A549 treated with Hydrocortisone at 1 μM for 4 hours (cell line): ENCODE results near the gene C14orf119. TPM values are rescaled to one million over a fixed set of nuclear protein-coding genes. Genes with fewer than 3 reads are reported as not detected.

Experiments used
- total RNA-seq: library from RNA; stranded (reverse); fragments of 200-300 nt; extraction: Qiagen RNA extraction; gene quantifications from 5 replicates; pipeline ENCODE4 v1.2.3, GENCODE V29; 2022

Gene C14orf119, protein sequence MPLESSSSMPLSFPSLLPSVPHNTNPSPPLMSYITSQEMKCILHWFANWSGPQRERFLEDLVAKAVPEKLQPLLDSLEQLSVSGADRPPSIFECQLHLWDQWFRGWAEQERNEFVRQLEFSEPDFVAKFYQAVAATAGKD
- total RNA-seq = 71.4 to 102 TPM (median 99.5 TPM) in 5 replicates

DNA sequence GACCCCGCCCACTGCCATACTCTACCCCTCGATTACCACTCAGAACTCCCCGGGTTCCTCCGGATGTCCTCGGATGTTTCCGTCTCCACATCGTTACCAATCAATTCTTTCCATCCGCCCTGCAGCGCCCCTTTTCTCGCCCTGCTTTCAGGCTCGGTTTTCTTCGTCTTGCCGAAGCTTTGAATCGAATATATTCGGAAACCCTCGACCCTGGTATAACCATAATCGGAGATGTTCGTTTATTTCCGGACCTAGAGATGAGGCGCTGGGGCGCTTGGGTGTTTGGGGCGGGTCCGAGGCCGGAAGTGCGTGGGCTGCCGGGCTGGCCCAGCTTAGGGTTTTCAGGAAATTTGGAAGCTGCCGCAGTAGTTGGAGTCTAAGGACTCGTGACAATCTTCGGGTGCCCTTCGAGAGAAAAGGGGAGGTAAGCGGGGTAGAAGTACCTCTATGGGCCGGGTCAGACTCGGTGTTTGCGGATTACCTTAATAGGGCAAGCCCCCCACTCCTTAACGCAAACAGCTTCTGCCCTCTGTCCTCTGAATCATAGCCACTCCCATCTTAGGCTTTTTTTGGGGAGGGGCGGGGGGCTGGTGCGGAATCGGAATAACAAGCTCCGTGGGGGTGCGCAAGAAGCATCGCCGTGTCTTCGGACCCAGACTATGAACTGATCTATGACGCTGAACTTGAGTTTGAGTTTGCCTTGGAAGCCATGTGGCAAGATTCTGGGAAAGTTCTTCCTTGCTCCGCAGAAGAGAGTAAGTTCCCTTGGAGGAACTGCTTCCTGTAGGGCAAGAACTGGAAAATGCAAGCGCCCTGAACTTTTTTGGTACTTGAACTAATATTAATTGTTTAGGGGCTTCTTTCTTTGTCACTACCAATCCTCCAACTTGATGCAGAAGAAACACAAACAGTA, at the start of gene C14orf119:
Gene C14orf119, plus strand, starts transcription at position 310 of the 913 bp plus-strand sequence. CDS start 2,154 bp downstream, outside the sequence.

DNA sequence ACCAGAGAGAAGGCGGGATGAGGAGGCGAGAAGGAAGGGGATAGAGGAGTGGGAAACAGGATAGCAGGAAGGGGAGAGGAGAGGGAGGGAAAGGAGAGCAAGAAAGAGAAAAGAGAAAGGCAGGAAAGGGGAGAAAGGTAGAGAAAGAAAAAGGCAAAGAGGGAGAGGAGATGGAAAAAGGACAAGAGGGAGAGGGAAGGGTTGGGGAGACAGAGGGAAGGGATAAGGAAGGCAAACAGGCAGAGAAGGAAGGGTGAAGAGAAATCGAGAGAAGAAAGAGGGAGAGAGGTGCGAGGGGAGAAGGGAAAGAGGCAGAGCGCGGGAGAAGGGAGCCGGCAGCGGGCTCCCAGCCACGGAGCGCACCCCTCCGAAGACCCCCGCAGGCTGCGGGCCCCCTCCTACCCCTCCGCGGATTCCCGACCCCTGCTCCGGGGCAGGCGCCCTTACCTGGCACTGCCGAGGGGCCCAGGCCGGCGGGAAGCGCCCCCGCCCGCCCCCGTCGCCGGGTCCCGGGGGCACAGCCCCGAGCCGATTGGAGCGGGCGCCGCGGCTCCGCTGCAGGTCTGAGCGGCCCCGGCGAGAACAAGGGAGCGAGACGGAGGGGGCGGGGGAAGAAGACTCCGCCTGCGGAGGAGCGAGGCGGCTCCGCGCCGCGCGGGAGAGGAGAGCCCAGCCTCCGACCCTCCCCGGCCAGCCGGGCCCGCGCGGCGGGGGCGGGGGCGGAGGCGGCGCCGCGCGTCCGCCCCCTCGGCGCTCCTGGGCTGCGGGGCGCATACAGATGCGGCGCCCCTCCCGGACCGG, 38.1 kb upstream of the C14orf119 start, which contains the start of gene CDH24:
Gene CDH24, minus strand, starts transcription at position 565 of the 801 bp plus-strand sequence. CDS start 1,787 bp downstream, outside the sequence.

DNA sequence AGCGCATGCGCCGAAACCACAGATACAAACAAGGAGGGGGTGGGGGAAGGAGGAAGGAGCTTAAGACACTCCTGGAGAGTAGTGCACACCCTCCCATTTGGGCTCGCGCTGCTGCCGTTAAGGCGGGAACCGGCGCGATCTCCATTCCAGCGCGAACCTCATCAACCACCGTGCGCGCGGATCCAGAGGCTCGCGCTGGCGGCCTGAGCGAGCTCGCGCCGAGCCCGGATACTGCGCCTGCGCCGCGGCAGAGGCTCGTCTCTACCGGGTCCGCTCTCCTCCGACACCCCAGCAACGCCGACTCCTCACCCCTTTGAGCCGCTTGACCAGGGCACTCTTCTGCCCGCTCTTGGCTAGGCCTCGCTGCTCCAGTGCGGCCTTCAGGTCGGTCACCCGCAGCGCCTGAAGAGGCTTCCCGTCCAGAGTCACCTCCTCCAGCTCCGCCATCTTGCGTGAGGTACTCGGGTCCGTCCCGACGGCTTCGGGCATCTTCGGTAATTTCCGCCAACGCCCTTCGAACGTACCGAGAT, 574 bp upstream of the C14orf119 start, which contains the start of gene ACIN1:
Gene ACIN1, minus strand, starts transcription at position 471 of the 530 bp plus-strand sequence. Its CDS starts 24 bp downstream, at position 447.

DNA sequence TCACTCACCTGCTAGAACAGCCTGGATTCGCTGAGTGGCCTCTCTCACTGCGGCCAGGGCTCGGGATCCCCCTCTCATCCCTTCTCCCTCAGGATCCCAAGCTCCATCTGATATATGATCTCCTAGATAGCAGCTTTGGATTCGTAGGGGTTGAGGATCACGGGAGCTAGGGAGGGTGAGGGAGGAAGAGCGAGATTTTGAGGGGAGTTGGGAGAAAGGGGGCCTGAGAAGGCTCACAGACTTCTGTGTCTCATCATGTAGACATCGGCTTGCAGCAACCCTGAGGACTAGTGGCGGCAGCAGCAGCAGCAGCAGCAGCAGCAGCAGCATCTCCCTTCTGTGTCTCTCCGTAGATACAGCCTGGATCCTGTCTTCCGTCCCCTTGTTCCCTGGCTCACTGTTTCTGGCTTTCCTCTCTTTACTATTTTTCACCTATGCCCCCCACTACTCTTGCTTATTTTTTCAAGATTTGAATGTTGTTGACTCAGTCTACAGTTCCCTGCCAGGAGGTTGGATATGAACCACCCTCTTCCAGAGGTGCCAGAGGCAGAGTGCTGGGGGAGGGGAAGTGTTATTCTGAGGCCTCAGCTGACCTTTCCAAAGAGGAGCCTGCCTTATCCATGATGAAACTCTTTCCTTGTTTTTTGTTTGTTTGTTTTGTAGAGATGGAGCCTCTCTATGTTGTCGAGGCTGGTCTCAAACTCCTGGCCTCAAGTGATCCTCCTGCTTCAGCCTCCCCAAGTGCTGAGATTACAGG, 9.5 kb downstream of the C14orf119 start, which contains the start of gene CIROP:
Gene CIROP, minus strand, starts transcription at position 399 of the 757 bp plus-strand sequence. Its CDS starts 69 bp downstream, at position 330.

DNA sequence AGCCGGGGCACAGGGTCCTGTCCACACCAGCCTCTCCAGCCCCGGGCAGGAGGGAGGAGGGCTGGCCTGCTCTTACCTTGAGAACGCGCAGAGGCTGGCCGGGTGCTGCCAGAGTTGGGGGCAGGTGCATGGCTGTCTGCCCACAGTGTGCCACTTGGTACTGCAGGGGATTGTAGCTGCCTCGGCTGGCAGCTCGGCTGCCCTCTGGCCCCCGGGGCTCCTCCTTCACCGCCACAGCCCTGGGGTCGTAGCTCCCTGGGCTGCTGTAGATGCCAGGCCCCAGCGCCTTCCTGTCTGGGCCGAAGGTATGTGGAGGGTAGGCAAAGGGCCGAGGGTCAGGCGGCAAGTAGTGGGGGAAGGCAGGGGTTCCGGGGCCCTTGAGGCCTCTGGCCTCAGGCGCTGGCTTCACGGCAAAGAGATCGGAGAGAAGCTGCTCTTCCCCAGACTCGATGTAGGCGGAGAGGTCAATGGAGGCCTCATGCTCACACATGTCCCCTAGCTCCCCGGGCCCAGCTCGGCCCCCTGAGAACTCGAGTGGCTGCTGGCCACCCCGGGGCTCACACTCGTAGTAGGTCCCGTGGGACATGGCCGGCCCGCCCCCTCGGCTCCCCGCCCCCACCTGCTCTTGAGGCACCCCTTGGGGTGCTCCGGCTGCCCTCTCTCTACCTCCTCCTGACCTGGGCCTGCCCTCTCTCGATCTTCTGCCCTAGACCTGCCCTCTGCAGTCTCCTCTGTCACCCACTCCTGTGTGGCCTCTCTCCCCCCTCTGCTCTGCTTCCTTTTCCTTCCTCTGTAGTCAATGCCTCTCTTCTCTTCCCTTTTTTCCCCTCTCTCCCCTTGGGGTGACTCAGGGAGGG, 23.4 kb downstream of the C14orf119 start, which contains the start of gene CEBPE:
Gene CEBPE, minus strand, starts transcription at position 750 of the 857 bp plus-strand sequence. Its CDS starts 164 bp downstream, at position 586.

Other genes with a start within 250 kb of the C14orf119 start
- gene LRP10, start 223.8 kb upstream of the C14orf119 start, total RNA-seq = 70.9 to 81.1 TPM (median 78.0 TPM) in 5 replicates
- 0.30 to 0.46 TPM (median 0.36 TPM) in 5 replicates for gene REM2, start 212.3 kb upstream of the C14orf119 start, total RNA-seq
- gene RBM23, start 176.4 kb upstream of the C14orf119 start, total RNA-seq = 55.9 to 63.4 TPM (median 58.8 TPM) in 5 replicates
- gene PRMT5, start 166.1 kb upstream of the C14orf119 start, total RNA-seq = 91.3 to 119 TPM (median 103 TPM) in 5 replicates
- gene HAUS4, start 138.4 kb upstream of the C14orf119 start, total RNA-seq = 35.5 to 36.9 TPM (median 35.9 TPM) in 5 replicates
- gene AJUBA, start 113.0 kb upstream of the C14orf119 start, total RNA-seq = 31.9 to 40.6 TPM (median 34.4 TPM) in 5 replicates
- gene C14orf93, start 85.4 kb upstream of the C14orf119 start, total RNA-seq = 2.4 to 3.7 TPM (median 3.0 TPM) in 5 replicates
- 290 to 318 TPM (median 311 TPM) in 5 replicates for gene PSMB5, start 60.6 kb upstream of the C14orf119 start, total RNA-seq
- not detected in 5 replicates for gene PSMB11, start 53.3 kb upstream of the C14orf119 start, total RNA-seq
- gene CDH24, start 38.0 kb upstream of the C14orf119 start, total RNA-seq = 3.2 to 4.5 TPM (median 4.3 TPM) in 5 replicates
- 86.3 to 111 TPM (median 88.9 TPM) in 5 replicates for gene ACIN1, start 369 bp upstream of the C14orf119 start, total RNA-seq
- gene CIROP, start 9.5 kb downstream of the C14orf119 start, total RNA-seq = not detected in 5 replicates
- 0.07 to 0.08 TPM in 2 of 5 replicates, not detected in the others for gene CEBPE, start 23.8 kb downstream of the C14orf119 start, total RNA-seq
- gene SLC7A8, start 88.2 kb downstream of the C14orf119 start, total RNA-seq = 1.7 to 3.5 TPM (median 1.8 TPM) in 5 replicates
- not detected in 5 replicates for gene RNF212B, start 142.4 kb downstream of the C14orf119 start, total RNA-seq
- 6.5 to 8.9 TPM (median 8.5 TPM) in 5 replicates for gene HOMEZ, start 190.6 kb downstream of the C14orf119 start, total RNA-seq
- gene PPP1R3E, start 207.4 kb downstream of the C14orf119 start, total RNA-seq = 3.3 to 3.9 TPM (median 3.4 TPM) in 5 replicates
- 15.8 to 21.2 TPM (median 18.0 TPM) in 5 replicates for gene BCL2L2, start 211.3 kb downstream of the C14orf119 start, total RNA-seq
- 139 to 150 TPM (median 142 TPM) in 5 replicates for gene PABPN1, start 226.0 kb downstream of the C14orf119 start, total RNA-seq